Sigmoid colon (tissue), 7 donors: ENCODE results near the gene AQP11. TPM values are rescaled to one million over a fixed set of nuclear protein-coding genes. Genes with fewer than 3 reads are reported as not detected.

Experiments used
- DNase-seq: peaks from one replicate; pipeline ENCODE4 v3.0.0-alpha.2; 2019
- H3K27ac ChIP-seq, 4 donors: fragments of 200-600 bp; sonication (generic); one replicate each; pipeline ENCODE4 v1.5.1; 2016 to 2019; ENCODE audit warnings: mild to moderate bottlenecking in 1 of 4
- H3K27me3 ChIP-seq, 3 donors: fragments of 200-600 bp; sonication (generic); one replicate each; pipeline ENCODE4 v1.5.1; 2019; ENCODE audit warnings: mild to moderate bottlenecking in 1 of 3
- H3K36me3 ChIP-seq, 4 donors: fragments of 200-600 bp; sonication (generic); one replicate each; pipeline ENCODE4 v1.5.1; 2016 to 2019
- H3K4me1 ChIP-seq, 4 donors: fragments of 200-600 bp; sonication (generic); one replicate each; pipeline ENCODE4 v1.5.1; 2017 to 2019
- H3K4me3 ChIP-seq, 4 donors: fragments of 200-600 bp; sonication (generic); one replicate each; pipeline ENCODE4 v1.5.1; 2017 to 2019; ENCODE audit warnings: mild to moderate bottlenecking in 2 of 4, moderate library complexity in 1 of 4
- H3K9me3 ChIP-seq, 4 donors: fragments of 200-600 bp in 3 of 4; sonication (generic) in 3 of 4; one replicate each; pipeline versions ENCODE4 v1.5.1 to v1.6.1; 2013 to 2019
- CTCF ChIP-seq, 4 experiments: fragments of 450-650 bp in 3 of 4; fragments of 200-600 bp in 1 of 4; IDR thresholded peaks; one replicate each; pipeline ENCODE4 v1.5.1; 2016 to 2019; ENCODE audit warnings: antibody characterized with exemption in 4 of 4, mild to moderate bottlenecking in 3 of 4, moderate library complexity in 2 of 4
- EP300 ChIP-seq, 4 donors: sonication (generic); formaldehyde crosslinking; IDR thresholded peaks; one replicate each; pipeline ENCODE4 v1.6.1; 2017; ENCODE audit warnings: antibody characterized with exemption in 4 of 4
- POLR2A ChIP-seq, 2 donors: fragments of 450-650 bp; IDR thresholded peaks; one replicate each; pipeline ENCODE4 v1.6.1; 2016; ENCODE audit warnings: antibody characterized with exemption in 2 of 2, mild to moderate bottlenecking in 2 of 2, moderate library complexity in 2 of 2
- POLR2AphosphoS5 ChIP-seq, 4 donors: sonication (generic); formaldehyde crosslinking; IDR thresholded peaks; one replicate each; pipeline ENCODE4 v1.6.1; 2017; ENCODE audit warnings: antibody characterized with exemption in 4 of 4
- WGBS, 2 donors: extraction: QIAGEN DNeasy Blood & Tissue Kit; methylation state at CpG; one replicate each; pipeline ENCODE4 v1.1.7; 2013; 5-methylcytosine and 5-hydroxymethylcytosine counted together
- intact Hi-C: fragments of 100-400 bp; cut with DNase I; formaldehyde crosslinking; loops from one replicate; pipeline ENCODE4 v1.15.1; 2023
- polyA plus RNA-seq, 3 donors: library from polyadenylated mRNA; stranded (reverse); fragments of 200-250 nt; gene quantifications; one replicate each; pipeline ENCODE4 v1.2.3, GENCODE V29; 2013
- small RNA-seq, 3 donors: library from RNA; depleted of rRNA; stranded (forward); fragments of <200 nt; gene quantifications; one replicate each; pipeline ENCODE3, GENCODE V24; 2016
- total RNA-seq, 4 donors: library from RNA; depleted of rRNA; stranded (reverse); fragments of >200 nt; gene quantifications; one replicate each; pipeline ENCODE4 v1.1.0, GENCODE V29; 2016
- donor health status: healthy with polysubstance abuse.
- donor health status: Bipolar disorder and iron deficiency.
- donor health status: healthy.

Gene AQP11
- total and polyA plus RNA-seq, 7 donors: 0.36 to 2.4 (median 1.2) TPM; not detected in 1

GRCh38 chr11:77656362-77656761, 66.6 kb downstream of the AQP11 start:
- H3K27me3 ChIP-seq: no peaks in the 10 kb centered on the region
- intact Hi-C loops: no loop called here
- H3K9me3 ChIP-seq: no peaks in the 10 kb centered on the region
- DNase-seq: no peak
- TF ChIP-seq EP300 (IDR thresholded peaks at IDR 0.05) (no peak), POLR2AphosphoS5 (IDR thresholded peaks at IDR 0.05) (no peak), POLR2A (IDR thresholded peaks at IDR 0.05) (no peak)
- no peak overlapping the region for H3K4me3 ChIP-seq
- no peaks in the 10 kb centered on the region for H3K4me1 ChIP-seq
- 88 to 95% methylated on average over 7 of the region's 7 CpGs for WGBS, 2 donors
- H3K27ac ChIP-seq: no peak overlapping the region
- H3K36me3 ChIP-seq: no peaks in the 10 kb centered on the region

GRCh38 chr11:77658213-77659013, 68.7 kb downstream of the AQP11 start:
- intact Hi-C loops: no loop called here
- H3K27ac ChIP-seq: no peak overlapping the region
- no peak for DNase-seq
- no peaks in the 10 kb centered on the region for H3K9me3 ChIP-seq
- WGBS, 2 donors: 90 to 94% methylated on average over 4 of the region's 4 CpGs
- TF ChIP-seq CTCF (IDR thresholded peaks at IDR 0.05) (no peak), POLR2AphosphoS5 (IDR thresholded peaks at IDR 0.05) (no peak), POLR2A (IDR thresholded peaks at IDR 0.05) (no peak), EP300 (IDR thresholded peaks at IDR 0.05) (no peak)
- H3K36me3 ChIP-seq: no peaks in the 10 kb centered on the region
- H3K4me3 ChIP-seq: no peak overlapping the region
- no peaks in the 10 kb centered on the region for H3K27me3 ChIP-seq
- H3K4me1 ChIP-seq: no peaks in the 10 kb centered on the region

Small RNA genes within 50 kb of the gene (small RNA-seq; reads per million reads assigned to genes)
- gene RNU7-59P: 0 reads per million in 3 donors

Other genes with a start within 250 kb of the AQP11 start
- 10 to 100 TPM; 24.6 to 43.5 (median 31.0) TPM for gene PAK1, start 115.9 kb upstream of the AQP11 start, total RNA-seq
- 10 to 100 TPM; 37.7 to 79.3 (median 57.7) TPM for gene PAK1, start 115.9 kb upstream of the AQP11 start, polyA plus RNA-seq
- gene CLNS1A, start 47.8 kb downstream of the AQP11 start, total RNA-seq: 100 to 1,000 TPM in 1 of 4 donors, 10 to 100 TPM in 3; 45.5 to 157 (median 82.4) TPM
- 100 to 1,000 TPM in 1 of 3 donors, 10 to 100 TPM in 2; 88.3 to 113 (median 99.0) TPM for gene CLNS1A, start 47.8 kb downstream of the AQP11 start, polyA plus RNA-seq
- 10 to 100 TPM; 61.5 to 90.7 (median 75.6) TPM for gene RSF1, start 230.8 kb downstream of the AQP11 start, total RNA-seq
- 10 to 100 TPM in 2 of 3 donors, 1 to 10 TPM in 1; 9.6 to 14.1 (median 10.2) TPM for gene RSF1, start 230.8 kb downstream of the AQP11 start, polyA plus RNA-seq
- 10 to 100 TPM; 29.1 to 66.7 (median 43.7) TPM for gene AAMDC, start 231.2 kb downstream of the AQP11 start, total RNA-seq
- gene AAMDC, start 231.2 kb downstream of the AQP11 start, polyA plus RNA-seq: 10 to 100 TPM; 36.4 to 85.3 (median 63.6) TPM